K562 (cell line): Measurements from ENCODE around the gene INPP5D. TPM values are rescaled to one million over a fixed set of nuclear protein-coding genes. Genes with fewer than 3 reads are reported as not detected.

Source experiments
- ATAC-seq: fragments of 200-7000 bp; cut with Tn5 transposase; 3 replicates; pipeline ENCODE4 v1.9.1; 2020; ENCODE audit warnings: moderate library complexity
- BruUV-seq: library from RNA; stranded (reverse); fragments of 400-500 nt; replicated peaks from 2 replicates; lab custom pipeline; 2021; lab: Mats Ljungman, UMichigan
- CTCF ChIA-PET: fragments of 300-600 bp; formaldehyde crosslinking; extraction: SDS; loops from one replicate; lab custom pipeline; 2021; ENCODE audit warnings: low intra/inter-chr PET ratio; lab: Yijun Ruan, JAX
- POLR2A ChIA-PET: fragments of 300-600, 350-650 bp; sonication (Branson Sonifier 250); formaldehyde crosslinking; extraction: SDS; loops from one replicate; lab custom pipeline; 2021; ENCODE audit warnings: antibody characterized with exemption, inconsistent platforms; lab: Yijun Ruan, JAX
- DNase-seq, 4 experiments: peaks; one replicate each; pipeline versions ENCODE4 v3.0.0 to v3.0.0-alpha.2; 2011 to 2018; ENCODE audit warnings: low spot score in 3 of 4, mixed read lengths in 3 of 4; ENCODE audit errors: extremely low read depth in 1 of 4
- FAIRE-seq: peaks from 2 replicates; lab custom pipeline; 2011; peaks lifted over from hg19 to GRCh38; lab: Jason Lieb, UNC
- H2AFZ ChIP-seq: 2 replicates; pipeline ENCODE4 v1.6.0; 2011; ENCODE audit warnings: low read depth, low read length, control low read depth, inconsistent platforms
- H3K27ac ChIP-seq: fragments of 200-600 bp; 3 replicates; pipeline ENCODE4 v1.8.0; 2011; ENCODE audit warnings: low read depth, mild to moderate bottlenecking, control low read depth, inconsistent platforms, low read length, moderate library complexity, mixed read lengths; ENCODE audit errors: extremely low read depth
- H3K27me3 ChIP-seq, 2 experiments: fragments of 300-600 bp in 1 of 2; 2 replicates in 1 of 2; 3 replicates in 1 of 2; pipeline versions ENCODE4 v1.6.0 to v1.8.0; 2011; ENCODE audit warnings: inconsistent platforms in 2 of 2, low read length in 2 of 2, mild to moderate bottlenecking in 1 of 2, mixed read lengths in 1 of 2, moderate library complexity in 1 of 2; ENCODE audit not compliant: control insufficient read depth in 2 of 2, insufficient read depth in 2 of 2
- H3K36me3 ChIP-seq: fragments of 300-600 bp; 3 replicates; pipeline ENCODE4 v1.8.0; 2011; ENCODE audit warnings: mild to moderate bottlenecking, low read length, inconsistent platforms; ENCODE audit not compliant: control insufficient read depth, insufficient read depth
- H3K4me1 ChIP-seq, 2 experiments: fragments of 200-600 bp in 1 of 2; replicated peaks in 1 of 2; 2 replicates in 1 of 2; 3 replicates in 1 of 2; pipeline versions ENCODE4 v1.5.1 to v1.8.0; 2011; ENCODE audit warnings: inconsistent platforms in 2 of 2, low read length in 2 of 2, mild to moderate bottlenecking in 1 of 2, mixed read lengths in 1 of 2, moderate library complexity in 1 of 2; ENCODE audit not compliant: control insufficient read depth in 2 of 2, insufficient read depth in 2 of 2
- H3K4me2 ChIP-seq: 2 replicates; pipeline ENCODE4 v1.6.1; 2011; ENCODE audit warnings: low read length, control low read depth, inconsistent platforms, mixed read lengths; ENCODE audit not compliant: insufficient read depth
- H3K4me3 ChIP-seq: fragments of 200-600 bp; sonication (generic), shearing (Covaris generic); 2 replicates; pipeline ENCODE4 v1.5.1; 2016; ENCODE audit warnings: control low read depth, inconsistent platforms
- H3K79me2 ChIP-seq: fragments of 200-600 bp; 3 replicates; pipeline ENCODE4 v1.8.0; 2011; ENCODE audit warnings: low read length, inconsistent platforms; ENCODE audit not compliant: control insufficient read depth, insufficient read depth
- H3K9ac ChIP-seq, 2 experiments: 2 replicates each; pipeline versions ENCODE4 v1.6.0 to v1.6.1; 2011; ENCODE audit warnings: low read depth in 2 of 2, low read length in 2 of 2, control low read depth in 1 of 2, inconsistent platforms in 1 of 2, mild to moderate bottlenecking in 1 of 2, mixed read lengths in 1 of 2; ENCODE audit not compliant: insufficient read depth in 1 of 2
- H3K9me1 ChIP-seq: one replicate; pipeline ENCODE4 v1.6.0; 2011; ENCODE audit warnings: inconsistent platforms, mild to moderate bottlenecking, low read length, moderate library complexity; ENCODE audit not compliant: control insufficient read depth, insufficient read depth
- H3K9me3 ChIP-seq: replicated peaks from 2 replicates; pipeline ENCODE4 v1.5.1; 2011; ENCODE audit warnings: low read depth, low read length, inconsistent platforms; ENCODE audit not compliant: control insufficient read depth, insufficient read depth
- H4K20me1 ChIP-seq: replicated peaks from 2 replicates; pipeline ENCODE4 v1.6.1; 2011; ENCODE audit warnings: low read length, inconsistent platforms, mixed read lengths; ENCODE audit not compliant: control insufficient read depth, insufficient read depth
- NFATC3 ChIP-seq: fragments of 450-650 bp; IDR thresholded peaks from 2 replicates; pipeline ENCODE4 v1.6.1; 2017; ENCODE audit warnings: mild to moderate bottlenecking
- PRPF4 ChIP-seq: fragments of 200-400 bp; formaldehyde crosslinking; IDR thresholded peaks from one replicate; pipeline ENCODE4 v1.6.1; 2017; ENCODE audit warnings: low read length, low read depth, mild to moderate bottlenecking; ENCODE audit not compliant: insufficient read depth, poor library complexity, severe bottlenecking
- SIN3A ChIP-seq, 2 experiments: fragments of 150-350 bp in 1 of 2; IDR thresholded peaks; 2 replicates each; pipeline ENCODE4 v1.6.1; 2011 to 2016; ENCODE audit warnings: borderline replicate concordance in 2 of 2, low read depth in 2 of 2, low read length in 2 of 2, mild to moderate bottlenecking in 2 of 2, moderate library complexity in 2 of 2; ENCODE audit not compliant: control insufficient read depth in 1 of 2
- TRIM28 ChIP-seq: fragments of 450-650 bp; IDR thresholded peaks from 2 replicates; pipeline ENCODE4 v1.6.1; 2017
- ZKSCAN1 ChIP-seq: fragments of 150-350 bp; IDR thresholded peaks from 2 replicates; pipeline ENCODE4 v1.6.1; 2016; ENCODE audit warnings: low read depth, low read length
- WGBS: fragments of 100-300 bp; shearing (Covaris generic); methylation state at CpG from one replicate; pipeline ENCODE4 v1.1.6; 2016; ENCODE audit warnings: low coverage, mixed read lengths; ENCODE audit not compliant: insufficient coverage; ENCODE audit errors: missing lambda C conversion rate; 5-methylcytosine and 5-hydroxymethylcytosine counted together
- in situ Hi-C: fragments of 300-500 bp; cut with MboI; formaldehyde crosslinking; loops from 4 replicates; pipeline ENCODE4 v1.15.0; 2018; ENCODE audit warnings: inconsistent platforms, mixed read lengths
- intact Hi-C: fragments of 100-400 bp; cut with micrococcal nuclease; formaldehyde crosslinking; loops from 2 replicates; pipeline ENCODE4 v1.14.2; 2022
- polyA plus RNA-seq, 8 experiments: library from polyadenylated mRNA; depleted of rRNA in 4 of 8; stranded (reverse) in 5 of 8; unstranded in 3 of 8; fragments of >200 nt; fragmentation: Nextera tagmentation in 2 of 8; fragmentation: Illumina TruSeq in 1 of 8; extraction: Ambion mirVana in 2 of 8; extraction: Trizol in 1 of 8; gene quantifications; 2 replicates each; pipeline versions ENCODE4 v1.2.1 to v1.2.3, GENCODE V29; 2011 to 2014; ENCODE audit warnings: inconsistent platforms in 1 of 8, missing spikeins in 1 of 8
- total RNA-seq, 7 experiments: library from RNA; depleted of rRNA in 6 of 7; stranded (reverse); fragments of >200 nt in 6 of 7; fragmentation: Illumina TruSeq in 2 of 7; extraction: Trizol in 2 of 7; gene quantifications; 2 replicates each; pipeline versions ENCODE4 v1.2.1 to v1.2.3, GENCODE V29; 2011 to 2021; ENCODE audit warnings: low replicate concordance in 1 of 7
- TF ChIP-seq, protein P1 (sequence below), 2 experiments: fragments of 450-650 bp; IDR thresholded peaks; 2 replicates each; pipeline ENCODE4 v1.6.1; 2016; ENCODE audit warnings: mild to moderate bottlenecking in 2 of 2, borderline replicate concordance in 1 of 2, low read depth in 1 of 2, moderate library complexity in 1 of 2

INPP5D gene
- total and polyA plus RNA-seq, 9 of the 15 experiments (the other 6 are each of a cell fraction or from before 2014, with no cell fraction given) = 0.55 to 6.2 (median 2.2) TPM

DNA sequence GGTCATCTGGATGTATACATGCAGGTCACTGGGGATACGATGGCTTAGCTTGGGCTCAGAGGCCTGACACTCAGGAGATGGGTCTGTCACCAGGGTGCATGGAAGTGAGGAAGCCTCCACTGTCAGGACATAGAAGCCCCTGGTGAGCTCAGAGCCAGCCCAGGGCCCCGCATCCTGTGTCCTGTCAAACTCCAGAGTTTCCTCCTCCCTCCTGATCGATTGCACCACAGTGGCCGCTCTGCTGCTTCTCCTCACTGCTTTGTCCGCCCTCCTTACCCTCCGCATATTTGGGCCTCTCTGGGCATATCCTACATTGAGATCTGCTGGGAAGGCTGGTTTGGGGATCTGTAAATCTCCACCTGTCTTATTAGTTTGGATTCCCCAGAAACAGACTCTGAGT lies 153.8 kb downstream of the INPP5D start:
- Histone ChIP-seq H3K9me1 (no peaks in the 10 kb centered on the region), H3K27me3 (no peaks in the 10 kb centered on the region), H3K4me2 (no peak overlapping the region), H3K27ac (no peak overlapping the region), H3K79me2 (no peaks in the 10 kb centered on the region), H3K4me3 (no peak overlapping the region), H3K4me1 (peaks cover 13 to 19% of the 10 kb centered on the region in 2 experiments), H3K9me3 (peaks cover 3% of the 10 kb centered on the region; the same call in 1 of the 2 replicates), H2AFZ (no peak overlapping the region), H4K20me1 (no peaks in the 10 kb centered on the region), H3K36me3 (no peaks in the 10 kb centered on the region), H3K9ac (no peak overlapping the region)
- FAIRE-seq (no peak), ATAC-seq (no peak), DNase-seq (no peak)
- TF ChIP-seq NFATC3 = no peak
- no peak for TF ChIP-seq ZKSCAN1
- TF ChIP-seq TRIM28 = no peak
- no peak for TF ChIP-seq SIN3A (IDR thresholded peaks at IDR 0.05; ENCODE audit: borderline replicate concordance in 2 of 2, control insufficient read depth in 1 of 2, low read depth in 2 of 2, low read length in 2 of 2)
- TF ChIP-seq PRPF4 = no peak
- ChIA-PET CTCF (no interaction called here), POLR2A (no interaction called here)
- BruUV-seq = no TSS peak
- WGBS = 70% methylated on average over 6 of the region's 6 CpGs
- intact Hi-C loops (no loop called here), in situ Hi-C loops (no loop called here)

DNA sequence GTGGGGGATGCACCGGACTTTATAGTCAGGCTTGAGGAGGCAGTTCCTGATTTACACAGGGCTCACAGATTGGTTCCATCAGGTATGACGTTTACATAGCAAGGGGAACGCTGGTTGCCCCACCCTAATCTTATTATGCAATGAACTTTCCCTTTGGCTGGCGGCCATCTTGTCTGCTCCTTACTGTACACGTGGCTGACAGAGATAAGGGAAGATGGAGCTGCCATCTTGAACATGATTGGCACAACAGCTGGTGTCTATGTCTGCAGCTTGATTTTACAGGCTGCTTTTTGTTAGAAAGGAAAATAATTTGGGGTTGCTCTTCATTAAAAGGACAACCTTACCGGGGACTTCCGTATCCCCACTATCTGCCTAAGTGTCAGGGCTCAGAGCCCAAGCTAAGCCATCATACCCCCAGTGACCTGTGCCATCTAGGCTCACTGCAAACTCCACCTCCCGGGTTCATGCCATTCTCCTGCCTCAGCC lies 157.8 kb downstream of the INPP5D start:
- Histone ChIP-seq H3K27me3 (no peaks in the 10 kb centered on the region), H3K4me2 (peak overlapping the region; percentile 21; the same call in 1 of the 2 replicates), H3K9ac (no peak overlapping the region), H3K4me3 (no peak overlapping the region), H3K36me3 (no peaks in the 10 kb centered on the region), H3K4me1 (peaks cover 27 to 46% of the 10 kb centered on the region in 2 experiments), H3K79me2 (no peaks in the 10 kb centered on the region), H3K9me1 (no peaks in the 10 kb centered on the region), H4K20me1 (no peaks in the 10 kb centered on the region), H3K27ac (peak overlapping the region; percentile 84), H3K9me3 (peaks cover 3% of the 10 kb centered on the region; the same call in 1 of the 2 replicates), H2AFZ (peak overlapping the region; percentile 83)
- CTCF ChIA-PET = no interaction called here
- in situ Hi-C loops = no loop called here
- POLR2A ChIA-PET = interaction anchor here (0.6 to 1.0 kb wide), 2 partner anchors 25 to 952 kb away, joined by 3 read pairs; no protein-coding TSS in a partner anchor
- intact Hi-C loops = no loop called here
- WGBS = 22% methylated on average over 8 of the region's 8 CpGs
- peak; percentile 28 to 87 (median 34) for DNase-seq
- BruUV-seq = no TSS peak
- peak; percentile 19 for FAIRE-seq
- peak; percentile 62 for ATAC-seq
- TF ChIP-seq, protein P1, sequence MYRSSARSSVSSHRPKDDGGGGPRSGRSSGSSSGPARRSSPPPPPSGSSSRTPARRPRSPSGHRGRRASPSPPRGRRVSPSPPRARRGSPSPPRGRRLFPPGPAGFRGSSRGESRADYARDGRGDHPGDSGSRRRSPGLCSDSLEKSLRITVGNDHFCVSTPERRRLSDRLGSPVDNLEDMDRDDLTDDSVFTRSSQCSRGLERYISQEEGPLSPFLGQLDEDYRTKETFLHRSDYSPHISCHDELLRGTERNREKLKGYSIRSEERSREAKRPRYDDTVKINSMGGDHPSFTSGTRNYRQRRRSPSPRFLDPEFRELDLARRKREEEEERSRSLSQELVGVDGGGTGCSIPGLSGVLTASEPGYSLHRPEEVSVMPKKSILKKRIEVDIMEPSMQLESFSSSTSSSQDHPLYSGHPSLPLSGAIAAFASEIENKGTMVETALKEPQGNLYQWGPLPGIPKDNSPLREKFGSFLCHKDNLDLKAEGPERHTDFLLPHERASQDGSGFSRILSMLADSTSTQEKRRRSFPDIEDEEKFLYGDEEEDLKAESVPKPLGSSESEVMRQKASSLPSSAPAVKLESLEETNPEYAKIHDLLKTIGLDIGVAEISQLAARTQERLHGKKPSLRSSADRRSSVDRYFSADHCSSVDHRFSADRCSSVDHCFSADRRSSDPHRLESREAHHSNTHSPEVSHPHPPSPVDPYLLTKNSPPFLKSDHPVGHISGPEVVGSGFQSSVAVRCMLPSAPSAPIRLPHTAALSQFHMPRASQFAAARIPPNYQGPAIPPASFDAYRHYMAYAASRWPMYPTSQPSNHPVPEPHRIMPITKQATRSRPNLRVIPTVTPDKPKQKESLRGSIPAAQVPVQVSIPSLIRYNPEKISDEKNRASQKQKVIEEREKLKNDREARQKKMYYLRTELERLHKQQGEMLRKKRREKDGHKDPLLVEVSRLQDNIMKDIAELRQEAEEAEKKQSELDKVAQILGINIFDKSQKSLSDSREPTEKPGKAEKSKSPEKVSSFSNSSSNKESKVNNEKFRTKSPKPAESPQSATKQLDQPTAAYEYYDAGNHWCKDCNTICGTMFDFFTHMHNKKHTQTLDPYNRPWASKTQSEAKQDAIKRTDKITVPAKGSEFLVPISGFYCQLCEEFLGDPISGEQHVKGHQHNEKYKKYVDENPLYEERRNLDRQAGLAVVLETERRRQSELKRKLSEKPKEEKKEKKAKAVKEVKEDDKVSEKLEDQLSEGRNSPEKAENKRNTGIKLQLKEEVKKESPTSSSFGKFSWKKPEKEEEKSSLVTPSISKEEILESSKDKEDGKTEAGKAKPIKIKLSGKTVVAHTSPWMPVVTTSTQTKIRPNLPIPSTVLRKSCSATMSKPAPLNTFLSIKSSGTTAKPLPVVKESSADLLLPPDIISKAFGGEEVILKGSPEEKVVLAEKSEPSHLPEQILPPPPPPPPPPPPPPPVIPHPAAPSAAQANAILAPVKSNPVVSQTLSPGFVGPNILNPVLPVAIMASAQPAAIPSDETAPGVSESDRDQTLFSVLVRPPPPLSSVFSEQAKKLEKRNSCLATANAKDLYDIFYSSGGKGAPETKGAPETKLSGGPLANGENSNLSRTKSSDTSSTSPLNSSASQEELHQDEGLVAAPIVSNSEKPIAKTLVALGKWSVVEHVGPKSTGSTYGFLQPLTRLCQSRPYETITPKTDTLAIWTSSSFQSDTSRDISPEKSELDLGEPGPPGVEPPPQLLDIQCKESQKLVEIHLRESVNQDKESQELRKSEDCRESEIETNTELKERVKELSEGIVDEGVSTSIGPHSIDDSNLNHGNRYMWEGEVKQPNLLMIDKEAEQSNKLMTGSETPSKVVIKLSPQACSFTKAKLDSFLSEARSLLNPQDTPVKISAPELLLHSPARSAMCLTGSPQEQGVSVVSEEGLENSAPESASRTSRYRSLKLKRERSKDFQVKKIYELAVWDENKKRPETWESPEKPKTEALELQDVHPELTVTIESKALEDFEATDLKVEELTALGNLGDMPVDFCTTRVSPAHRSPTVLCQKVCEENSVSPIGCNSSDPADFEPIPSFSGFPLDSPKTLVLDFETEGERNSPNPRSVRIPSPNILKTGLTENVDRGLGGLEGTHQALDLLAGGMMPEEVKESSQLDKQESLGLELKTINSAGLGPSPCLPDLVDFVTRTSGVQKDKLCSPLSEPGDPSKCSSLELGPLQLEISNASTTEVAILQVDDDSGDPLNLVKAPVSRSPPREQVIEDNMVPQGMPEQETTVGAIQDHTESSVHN (IDR thresholded peaks at IDR 0.05; ENCODE audit: borderline replicate concordance in 1 of 2, low read depth in 1 of 2) = 0 out of 4 replicates have a peak, but pooled peaks of 1 of the 2 experiments have one; percentile 34
